Measurements from ENCODE around the gene DDX18. TPM values are rescaled to one million over a fixed set of nuclear protein-coding genes. Genes with fewer than 3 reads are reported as not detected.

DDX18 gene
- polyA plus RNA-seq, 1 of the 3 experiments (the other 2 are of a cell fraction): 24.1 TPM

DNA sequence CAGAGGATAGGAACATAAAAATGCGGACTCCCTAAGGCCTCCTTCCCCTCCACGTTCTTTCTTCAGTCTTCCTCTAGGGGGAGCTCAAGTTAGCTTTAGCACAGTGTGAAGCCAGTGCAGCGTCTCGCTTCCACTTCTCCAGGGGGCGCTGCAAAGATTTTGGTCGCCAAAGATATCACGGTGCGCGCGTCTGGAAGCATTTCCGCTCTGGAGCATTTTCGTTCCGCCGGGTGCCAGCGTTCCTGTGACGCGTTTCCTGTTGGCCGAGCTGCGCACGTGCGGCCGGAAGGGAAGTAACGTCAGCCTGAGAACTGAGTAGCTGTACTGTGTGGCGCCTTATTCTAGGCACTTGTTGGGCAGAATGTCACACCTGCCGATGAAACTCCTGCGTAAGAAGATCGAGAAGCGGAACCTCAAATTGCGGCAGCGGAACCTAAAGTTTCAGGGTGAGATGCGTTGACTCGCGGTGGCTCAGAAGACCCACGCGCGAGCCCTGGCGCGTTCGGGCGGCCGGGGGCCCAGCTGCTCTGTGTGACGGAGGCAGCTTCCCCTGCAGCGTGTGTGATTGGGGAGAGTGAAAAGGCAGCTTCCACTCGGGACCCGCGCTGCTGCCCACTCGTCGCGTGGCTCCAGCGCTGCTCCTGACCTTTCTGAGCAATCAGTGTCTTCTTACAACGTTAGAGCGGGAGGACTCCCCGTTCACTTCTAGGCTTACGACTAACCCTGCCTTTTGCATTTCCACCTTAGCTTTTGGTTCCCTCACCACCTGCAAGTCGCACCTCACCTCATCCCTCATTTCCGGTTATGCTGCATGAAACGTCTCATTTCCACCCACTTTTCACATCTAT lies at the start of gene DDX18 (continued):
- TF ChIP-seq, protein P1, sequence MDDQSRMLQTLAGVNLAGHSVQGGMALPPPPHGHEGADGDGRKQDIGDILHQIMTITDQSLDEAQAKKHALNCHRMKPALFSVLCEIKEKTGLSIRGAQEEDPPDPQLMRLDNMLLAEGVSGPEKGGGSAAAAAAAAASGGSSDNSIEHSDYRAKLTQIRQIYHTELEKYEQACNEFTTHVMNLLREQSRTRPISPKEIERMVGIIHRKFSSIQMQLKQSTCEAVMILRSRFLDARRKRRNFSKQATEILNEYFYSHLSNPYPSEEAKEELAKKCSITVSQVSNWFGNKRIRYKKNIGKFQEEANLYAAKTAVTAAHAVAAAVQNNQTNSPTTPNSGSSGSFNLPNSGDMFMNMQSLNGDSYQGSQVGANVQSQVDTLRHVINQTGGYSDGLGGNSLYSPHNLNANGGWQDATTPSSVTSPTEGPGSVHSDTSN (IDR thresholded peaks at IDR 0.05): no peak
- TF ChIP-seq MEF2A (IDR thresholded peaks at IDR 0.05; ENCODE audit: borderline replicate concordance, low read depth): no peak
- peak; percentile 29; the same call in 1 of the 2 replicates for TF ChIP-seq NFIC (IDR thresholded peaks at IDR 0.05; ENCODE audit: borderline replicate concordance)
- peak; percentile 56; the same call in 1 of the 2 replicates for TF ChIP-seq TAF1 (IDR thresholded peaks at IDR 0.05; ENCODE audit: borderline replicate concordance, low read depth, low read length)
- TF ChIP-seq RAD21 (IDR thresholded peaks at IDR 0.05; ENCODE audit: low read length): peak; percentile 71
- TF ChIP-seq RXRA (IDR thresholded peaks at IDR 0.05; ENCODE audit: borderline replicate concordance, low read depth): no peak
- peak; percentile 72 for TF ChIP-seq NRF1 (IDR thresholded peaks at IDR 0.05; ENCODE audit: low read depth, low read length)
- TF ChIP-seq FOXJ3 (CRISPR knock-in tag; IDR thresholded peaks at IDR 0.05): no peak
- TF ChIP-seq, protein P2, sequence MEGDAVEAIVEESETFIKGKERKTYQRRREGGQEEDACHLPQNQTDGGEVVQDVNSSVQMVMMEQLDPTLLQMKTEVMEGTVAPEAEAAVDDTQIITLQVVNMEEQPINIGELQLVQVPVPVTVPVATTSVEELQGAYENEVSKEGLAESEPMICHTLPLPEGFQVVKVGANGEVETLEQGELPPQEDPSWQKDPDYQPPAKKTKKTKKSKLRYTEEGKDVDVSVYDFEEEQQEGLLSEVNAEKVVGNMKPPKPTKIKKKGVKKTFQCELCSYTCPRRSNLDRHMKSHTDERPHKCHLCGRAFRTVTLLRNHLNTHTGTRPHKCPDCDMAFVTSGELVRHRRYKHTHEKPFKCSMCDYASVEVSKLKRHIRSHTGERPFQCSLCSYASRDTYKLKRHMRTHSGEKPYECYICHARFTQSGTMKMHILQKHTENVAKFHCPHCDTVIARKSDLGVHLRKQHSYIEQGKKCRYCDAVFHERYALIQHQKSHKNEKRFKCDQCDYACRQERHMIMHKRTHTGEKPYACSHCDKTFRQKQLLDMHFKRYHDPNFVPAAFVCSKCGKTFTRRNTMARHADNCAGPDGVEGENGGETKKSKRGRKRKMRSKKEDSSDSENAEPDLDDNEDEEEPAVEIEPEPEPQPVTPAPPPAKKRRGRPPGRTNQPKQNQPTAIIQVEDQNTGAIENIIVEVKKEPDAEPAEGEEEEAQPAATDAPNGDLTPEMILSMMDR (IDR thresholded peaks at IDR 0.05): peak; percentile 99
- TF ChIP-seq MXI1 (IDR thresholded peaks at IDR 0.05; ENCODE audit: low read depth, low read length): peak; percentile 99
- peak; percentile 85 for TF ChIP-seq ELF1 (IDR thresholded peaks at IDR 0.05)

DNA sequence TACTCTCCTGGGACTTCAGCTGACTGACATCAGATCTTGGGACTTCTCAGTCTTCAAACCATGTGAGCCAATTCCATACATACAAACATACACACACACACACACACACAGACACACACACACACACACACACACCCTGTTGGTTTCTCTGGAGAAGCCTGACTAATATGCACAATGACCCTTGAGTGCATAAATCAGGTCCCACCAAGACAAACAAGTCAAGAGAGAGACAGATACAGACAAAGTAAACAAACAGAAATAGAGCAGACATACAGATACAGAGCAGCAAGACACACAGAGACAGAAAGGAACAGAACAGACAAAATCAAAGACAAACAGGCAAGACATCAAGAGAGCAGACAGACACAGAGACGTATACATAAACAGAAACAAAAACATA lies 43.8 kb upstream of the DDX18 start:
- TF ChIP-seq FOSL2 (IDR thresholded peaks at IDR 0.05; ENCODE audit: borderline replicate concordance, low read depth) (no peak), EZH2phosphoT487 (IDR thresholded peaks at IDR 0.05; ENCODE audit: borderline replicate concordance, low read depth) (no peak), TEAD4 (IDR thresholded peaks at IDR 0.05; ENCODE audit: borderline replicate concordance, insufficient read depth) (no peak), NRF1 (IDR thresholded peaks at IDR 0.05; ENCODE audit: low read depth, low read length) (no peak), MXI1 (IDR thresholded peaks at IDR 0.05; ENCODE audit: low read depth, low read length) (no peak), RCOR1 (IDR thresholded peaks at IDR 0.05; ENCODE audit: low read length) (no peak), GATA2 (CRISPR knock-in tag; IDR thresholded peaks at IDR 0.05) (no peak), RFX5 (IDR thresholded peaks at IDR 0.05; ENCODE audit: low read length) (no peak), JUND (IDR thresholded peaks at IDR 0.05) (no peak), FOXJ3 (CRISPR knock-in tag; IDR thresholded peaks at IDR 0.05) (no peak), YY1 (IDR thresholded peaks at IDR 0.05; ENCODE audit: low read depth) (no peak), ELF1 (IDR thresholded peaks at IDR 0.05) (no peak), CHD2 (IDR thresholded peaks at IDR 0.05; ENCODE audit: low read length, partially characterized antibody) (no peak), RAD21 (IDR thresholded peaks at IDR 0.05; ENCODE audit: low read length) (no peak)
- TF ChIP-seq, protein P2 (IDR thresholded peaks at IDR 0.05): no peak
- TF ChIP-seq, protein P3, sequence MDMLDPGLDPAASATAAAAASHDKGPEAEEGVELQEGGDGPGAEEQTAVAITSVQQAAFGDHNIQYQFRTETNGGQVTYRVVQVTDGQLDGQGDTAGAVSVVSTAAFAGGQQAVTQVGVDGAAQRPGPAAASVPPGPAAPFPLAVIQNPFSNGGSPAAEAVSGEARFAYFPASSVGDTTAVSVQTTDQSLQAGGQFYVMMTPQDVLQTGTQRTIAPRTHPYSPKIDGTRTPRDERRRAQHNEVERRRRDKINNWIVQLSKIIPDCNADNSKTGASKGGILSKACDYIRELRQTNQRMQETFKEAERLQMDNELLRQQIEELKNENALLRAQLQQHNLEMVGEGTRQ (IDR thresholded peaks at IDR 0.05; ENCODE audit: borderline replicate concordance, low read depth, low read length): no peak
- TF ChIP-seq, protein P4, sequence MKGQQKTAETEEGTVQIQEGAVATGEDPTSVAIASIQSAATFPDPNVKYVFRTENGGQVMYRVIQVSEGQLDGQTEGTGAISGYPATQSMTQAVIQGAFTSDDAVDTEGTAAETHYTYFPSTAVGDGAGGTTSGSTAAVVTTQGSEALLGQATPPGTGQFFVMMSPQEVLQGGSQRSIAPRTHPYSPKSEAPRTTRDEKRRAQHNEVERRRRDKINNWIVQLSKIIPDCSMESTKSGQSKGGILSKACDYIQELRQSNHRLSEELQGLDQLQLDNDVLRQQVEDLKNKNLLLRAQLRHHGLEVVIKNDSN (IDR thresholded peaks at IDR 0.05; ENCODE audit: borderline replicate concordance, low read depth): no peak
- DNase-seq: no peak
- no peak overlapping the region for H3K4me3 ChIP-seq (ENCODE audit: low read depth in 2 of 2, low read length in 1 of 2)
- H3K9me2 ChIP-seq: no peaks in the 10 kb centered on the region
- H3K9me3 ChIP-seq: no peaks in the 10 kb centered on the region
- H3K27ac ChIP-seq (ENCODE audit: low read depth in 2 of 2, low read length in 1 of 2): peak overlapping the region in 1 of 2 experiments; percentile 92; a peak in 2 of 4 replicates
- H4K20me1 ChIP-seq (ENCODE audit: insufficient read depth): no peaks in the 10 kb centered on the region
- H3K36me3 ChIP-seq (replicated peaks in 1 of 2; ENCODE audit: control insufficient read depth in 1 of 2, insufficient read depth in 2 of 2, low read length in 1 of 2): no peaks in the 10 kb centered on the region
- 30% methylated on average over 1 of the region's 1 CpG for WGBS (ENCODE audit: low lambda C conversion rate)
- peaks cover 0 to 12% of the 10 kb centered on the region in 2 experiments; a peak in 2 of 4 replicates for H3K4me1 ChIP-seq (ENCODE audit: control insufficient read depth in 1 of 2, insufficient read depth in 2 of 2, low read depth in 1 of 2, low read length in 1 of 2)
- POLR2A ChIA-PET: interaction anchor here (1.3 kb wide), 1 partner anchor 109 kb away, joined by 5 read pairs; no protein-coding TSS in a partner anchor
- H3K9ac ChIP-seq: no peak overlapping the region
- H3K4me2 ChIP-seq: no peak overlapping the region
- no peak overlapping the region for H2AFZ ChIP-seq (ENCODE audit: low read depth)
- H3K27me3 ChIP-seq (ENCODE audit: insufficient read depth): no peaks in the 10 kb centered on the region
- H3K79me2 ChIP-seq (ENCODE audit: insufficient read depth): no peaks in the 10 kb centered on the region
- CTCF ChIA-PET: interaction anchor here (0.6 to 2.6 kb wide), 10 partner anchors 11 to 1259 kb away, joined by 3 to 12 read pairs (median 4); no protein-coding TSS in a partner anchor
- H3F3A ChIP-seq (replicated peaks; ENCODE audit: insufficient read depth): no peaks in the 10 kb centered on the region
